GM08714 (cell line): ENCODE measurements around the gene LAMP5.

Experiments
- H3K4me3 ChIP-seq: fragments of 200-500 bp; sonication (Bioruptor generic); 2 replicates; pipeline ENCODE4 v1.5.1; 2014; ENCODE audit warnings: mild to moderate bottlenecking, low read length, inconsistent platforms
- ZNF274 ChIP-seq: IDR thresholded peaks from 2 replicates; pipeline ENCODE4 v1.6.1; 2012; ENCODE audit warnings: mild to moderate bottlenecking, low read depth, low read length

The LAMP5 gene

DNA sequence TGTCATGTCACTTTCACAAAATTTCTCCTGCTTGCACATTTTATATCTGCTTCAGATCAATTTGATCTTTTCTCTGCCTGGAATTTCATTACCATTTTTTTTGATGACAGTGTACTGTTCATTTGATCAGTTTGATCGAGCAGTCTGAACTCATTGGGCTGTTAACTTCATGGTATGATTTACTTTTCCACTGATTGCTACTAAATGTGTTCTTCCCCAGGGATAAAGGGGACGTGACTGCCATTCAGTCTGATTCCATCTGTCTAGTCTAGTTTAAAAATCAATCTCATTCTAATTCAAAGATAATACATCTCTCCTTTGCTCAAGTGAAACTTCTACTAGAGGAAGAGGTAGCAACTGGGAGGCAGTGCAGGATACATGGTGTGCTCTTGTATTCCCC is 21.1 kb downstream of the LAMP5 start:
- no peak overlapping the region for H3K4me3 ChIP-seq
- TF ChIP-seq ZNF274 = no peak

DNA sequence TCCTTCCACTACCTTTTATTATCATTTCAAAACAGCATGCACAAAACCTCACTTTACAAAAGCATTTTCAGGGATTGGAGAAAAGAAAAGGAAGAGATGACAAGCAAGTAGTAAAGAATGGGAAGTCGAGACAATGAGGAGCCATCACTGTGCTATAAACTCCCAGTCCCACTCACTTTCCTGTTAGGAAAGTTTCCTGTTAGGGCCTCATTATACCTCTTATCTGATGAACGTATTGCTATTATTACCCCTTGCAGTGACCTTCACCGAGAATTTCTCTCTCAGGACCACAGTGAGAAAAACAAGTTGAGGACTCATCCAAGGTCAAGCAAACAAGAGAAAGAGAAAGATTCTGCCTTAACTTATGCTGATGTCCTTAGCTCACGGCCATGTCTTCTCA is 28.8 kb downstream of the LAMP5 start:
- TF ChIP-seq ZNF274 = no peak
- no peak overlapping the region for H3K4me3 ChIP-seq

- H3K4me3 ChIP-seq = no peak overlapping the region
- TF ChIP-seq ZNF274 = no peak
Measured at GRCh38 chr20:9550283-9550682, 35.9 kb downstream of the LAMP5 start.

GRCh38 chr20:9550871-9551270 is 36.5 kb downstream of the LAMP5 start:
- TF ChIP-seq ZNF274 = no peak
- H3K4me3 ChIP-seq = no peak overlapping the region

DNA sequence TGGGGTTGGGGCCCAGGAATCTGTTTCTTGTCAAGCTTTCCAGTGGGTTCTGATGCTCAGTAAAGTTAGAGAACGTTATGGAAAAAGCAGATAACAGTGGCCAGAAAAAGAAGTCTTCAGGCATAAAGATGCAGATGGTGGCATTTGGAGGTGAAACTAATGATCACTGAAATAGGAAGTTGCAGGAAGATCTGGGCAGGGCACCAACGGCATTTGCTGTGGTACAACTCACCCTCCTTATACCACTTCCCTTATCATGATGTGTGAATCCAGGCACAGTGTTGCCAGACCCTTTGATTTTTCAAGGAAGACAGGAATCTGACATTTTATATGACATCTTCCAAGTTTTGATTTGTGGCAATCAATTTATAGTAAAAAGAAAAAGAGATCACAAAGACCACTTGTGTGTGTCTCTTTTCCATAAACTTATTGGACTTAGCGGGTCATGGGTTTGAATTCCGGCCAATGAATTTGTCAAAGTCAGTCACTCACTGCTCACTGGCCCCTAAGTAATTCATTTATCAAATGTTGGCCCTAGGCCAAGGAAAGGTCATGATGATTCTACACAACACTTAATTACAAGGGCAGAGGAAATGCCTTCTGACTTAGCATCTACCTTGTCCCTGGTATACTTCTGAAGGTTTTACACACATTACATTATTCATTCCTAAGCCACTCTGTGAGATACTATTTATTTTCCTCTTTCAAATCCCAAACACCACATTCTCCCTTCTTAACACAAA is 37.6 kb downstream of the LAMP5 start:
- no peak for TF ChIP-seq ZNF274
- no peak overlapping the region for H3K4me3 ChIP-seq

DNA sequence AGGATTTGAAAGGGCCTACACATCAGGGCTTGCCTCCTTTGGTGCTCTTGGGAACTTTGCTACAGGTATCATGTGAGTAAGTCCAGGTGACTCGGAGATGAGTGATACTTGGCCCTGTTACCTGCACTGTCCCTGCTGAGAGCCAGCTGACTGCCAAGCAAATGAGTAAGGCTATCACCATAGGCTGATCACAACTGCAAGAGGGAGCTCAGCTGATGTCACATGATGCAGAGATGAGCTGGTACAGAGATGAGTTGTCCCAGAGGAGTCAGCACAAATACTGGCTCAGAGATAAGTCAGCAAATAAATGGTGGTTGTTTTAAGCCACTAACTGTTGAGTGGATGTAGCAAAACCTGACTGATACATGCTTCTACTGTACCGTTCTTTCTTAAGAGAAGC is 41.4 kb downstream of the LAMP5 start:
- H3K4me3 ChIP-seq = no peak overlapping the region
- TF ChIP-seq ZNF274 = no peak

DNA sequence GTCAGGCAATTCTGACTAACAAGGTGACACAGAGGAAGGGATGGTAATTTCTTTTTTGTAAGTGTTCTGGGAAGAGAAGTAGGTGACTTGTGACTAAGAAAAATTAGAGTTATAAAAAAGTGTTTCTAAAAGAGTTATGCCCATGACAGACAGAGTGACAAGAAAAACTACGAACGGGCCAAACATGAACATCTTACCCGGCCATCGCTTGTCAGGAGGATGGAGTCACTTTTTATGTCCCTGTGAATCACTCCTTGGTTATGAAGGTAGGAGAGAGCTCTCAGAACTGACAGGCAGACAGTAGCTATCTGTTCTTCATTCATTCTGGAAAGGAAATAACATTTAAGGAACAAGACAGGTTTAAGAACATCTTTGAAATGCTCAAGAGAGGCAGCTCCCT is 43.0 kb downstream of the LAMP5 start:
- H3K4me3 ChIP-seq = no peak overlapping the region
- no peak for TF ChIP-seq ZNF274

DNA sequence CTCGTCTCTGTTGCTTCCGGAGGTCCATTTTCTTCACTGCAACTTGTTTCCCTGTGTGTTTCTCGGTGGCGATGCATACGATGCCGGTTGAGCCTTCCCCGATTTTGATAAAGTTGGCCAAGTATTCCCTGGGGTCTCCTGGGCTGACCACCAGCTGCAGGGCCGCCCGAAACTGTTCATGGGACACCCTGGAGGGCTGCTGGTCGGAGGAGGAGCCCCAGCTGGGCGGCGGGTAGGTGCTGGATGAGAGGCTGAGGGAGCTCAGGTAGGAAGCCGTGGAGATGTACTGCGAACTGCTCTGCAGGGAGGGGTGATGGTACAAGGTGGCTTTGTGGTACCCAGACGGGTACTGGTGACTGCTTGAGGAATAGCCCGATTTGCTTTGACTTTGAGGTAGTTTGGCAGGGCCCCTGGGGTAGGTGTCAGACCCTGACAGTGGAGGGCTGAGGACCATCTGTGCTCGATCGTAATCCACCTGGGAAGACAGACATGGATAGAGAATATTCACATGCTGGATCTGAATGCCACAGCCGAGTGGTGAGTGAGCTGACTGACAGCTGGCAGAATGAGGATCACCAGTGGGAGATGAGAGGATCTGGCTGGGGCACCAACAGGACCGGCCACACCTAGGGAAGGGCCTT is 51.6 kb downstream of the LAMP5 start:
- no peak for TF ChIP-seq ZNF274
- no peak overlapping the region for H3K4me3 ChIP-seq

- H3K4me3 ChIP-seq = no peak overlapping the region
- no peak for TF ChIP-seq ZNF274
Measured at GRCh38 chr20:9566977-9567376, 52.6 kb downstream of the LAMP5 start.

DNA sequence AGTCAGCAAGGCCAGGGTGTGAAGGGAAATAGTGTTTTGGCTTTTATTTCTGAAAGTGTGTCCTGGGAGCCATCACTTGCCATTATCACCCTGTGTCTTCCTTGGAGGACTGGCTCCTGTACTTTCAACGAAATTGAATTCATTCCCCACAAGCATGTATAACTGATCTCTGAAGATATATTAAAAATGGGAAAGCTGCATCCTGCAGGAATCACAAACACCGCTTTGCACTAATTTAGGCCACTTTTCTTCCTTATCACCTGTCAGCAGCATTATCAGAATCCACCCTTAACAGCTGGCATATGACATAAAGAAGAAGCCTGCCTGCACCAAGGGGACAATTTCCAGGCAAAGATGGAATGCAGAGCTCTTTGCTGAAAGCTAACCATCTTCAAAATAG is 56.2 kb downstream of the LAMP5 start:
- H3K4me3 ChIP-seq = no peak overlapping the region
- TF ChIP-seq ZNF274 = no peak

GRCh38 chr20:9571783-9572182 is 57.4 kb downstream of the LAMP5 start:
- no peak for TF ChIP-seq ZNF274
- H3K4me3 ChIP-seq = no peak overlapping the region

DNA sequence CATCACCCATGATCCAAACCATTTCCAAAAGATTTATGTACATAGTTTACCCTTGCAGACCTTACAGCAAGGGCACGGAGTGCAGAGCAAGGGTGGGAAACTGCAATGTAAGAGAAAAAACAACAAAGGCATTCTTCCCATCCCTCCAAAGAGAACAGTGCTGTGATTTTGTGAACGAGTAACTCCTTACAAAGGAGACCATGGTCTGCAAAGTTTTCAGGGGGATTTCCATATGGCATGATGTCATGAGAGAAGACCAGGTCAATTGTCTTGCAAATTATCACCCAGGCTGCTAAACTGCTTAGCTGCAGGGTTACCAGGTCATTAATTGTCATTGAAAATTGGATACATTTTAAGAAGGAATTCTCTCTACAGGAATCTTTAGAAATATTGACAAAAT is 58.3 kb downstream of the LAMP5 start:
- no peak overlapping the region for H3K4me3 ChIP-seq
- TF ChIP-seq ZNF274 = no peak

DNA sequence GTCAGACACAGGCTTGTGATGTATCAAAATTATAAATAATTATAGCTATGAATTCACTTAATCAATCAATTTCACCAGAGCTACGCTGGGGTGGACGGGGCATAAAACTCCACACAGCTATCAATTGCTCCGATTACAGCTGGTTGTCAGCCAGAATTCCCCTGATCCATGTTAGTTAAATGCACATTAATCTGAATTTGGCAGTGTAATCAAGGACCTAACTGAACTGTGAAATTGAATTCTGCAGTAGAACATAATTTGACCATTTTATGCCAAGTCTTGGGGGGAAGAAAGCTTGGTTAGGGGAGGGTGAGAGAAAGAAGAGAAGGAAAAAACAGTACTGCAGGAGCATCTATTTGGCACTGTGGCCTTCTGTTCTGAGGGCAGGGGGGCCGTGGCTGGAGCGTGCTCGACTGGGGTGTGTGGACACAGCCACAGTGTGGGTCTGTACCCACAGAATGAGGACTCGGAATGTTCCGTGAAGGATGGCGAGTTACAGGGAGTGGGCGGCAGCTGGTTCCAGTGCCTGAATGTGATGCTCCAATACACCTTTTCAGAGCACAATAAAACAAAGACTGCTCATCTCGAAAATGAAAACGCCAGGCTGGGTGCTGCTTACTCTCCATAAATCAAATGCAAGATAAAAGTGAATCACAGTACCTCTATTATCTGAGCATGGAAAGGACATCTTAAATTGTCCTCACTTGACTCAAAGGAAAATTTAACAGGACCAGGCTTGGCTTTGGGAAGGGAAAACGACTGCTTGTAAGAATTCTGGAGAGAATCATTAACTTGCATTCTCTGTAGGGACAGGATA is 59.2 kb downstream of the LAMP5 start:
- no peak overlapping the region for H3K4me3 ChIP-seq
- TF ChIP-seq ZNF274 = no peak

GRCh38 chr20:9574181-9574580 is 59.8 kb downstream of the LAMP5 start:
- no peak overlapping the region for H3K4me3 ChIP-seq
- TF ChIP-seq ZNF274 = no peak

DNA sequence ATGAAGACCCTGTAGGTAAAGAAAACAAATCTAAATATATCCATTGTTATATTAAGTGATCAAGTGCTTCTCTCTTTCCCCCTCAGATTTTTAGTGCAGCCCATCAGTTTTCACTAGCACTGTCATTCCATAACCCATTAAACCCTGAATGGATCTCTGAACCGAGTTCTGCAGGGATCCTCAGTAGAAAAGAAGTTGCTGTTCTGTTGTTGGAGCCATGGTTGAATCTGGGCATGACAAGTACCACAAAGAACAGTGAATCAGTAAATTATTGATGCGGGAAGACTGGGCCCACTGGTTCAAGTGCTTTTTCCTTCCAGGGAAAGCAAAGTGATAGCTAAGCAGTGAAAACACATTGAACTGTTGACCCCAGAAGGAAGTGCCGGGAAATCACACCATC is 60.4 kb downstream of the LAMP5 start:
- no peak overlapping the region for H3K4me3 ChIP-seq
- TF ChIP-seq ZNF274 = no peak

DNA sequence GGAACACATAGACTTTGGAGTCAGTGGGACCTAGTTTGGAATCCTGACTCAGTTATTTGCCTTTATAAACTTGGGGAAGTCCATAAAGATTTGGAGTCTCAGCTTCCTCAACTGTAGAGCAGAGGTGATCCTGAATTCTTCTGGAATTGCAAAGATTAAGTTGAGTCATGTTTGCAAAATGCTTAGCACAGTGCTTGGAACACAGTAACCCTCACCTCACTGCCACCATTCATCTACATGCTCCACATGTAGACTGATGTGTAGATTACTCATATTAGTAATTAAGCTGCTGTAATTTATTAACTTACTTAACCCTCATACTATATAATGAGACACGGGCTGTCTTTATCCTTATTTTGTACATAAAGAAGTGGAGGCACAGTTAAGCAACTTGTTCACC is 61.4 kb downstream of the LAMP5 start:
- TF ChIP-seq ZNF274 = no peak
- no peak overlapping the region for H3K4me3 ChIP-seq
